Esophagus muscularis mucosa (tissue), 4 donors: ENCODE data around the gene COL12A1. TPM values are rescaled to one million over a fixed set of nuclear protein-coding genes. Genes with fewer than 3 reads are reported as not detected.

Experiments
- DNase-seq: peaks from one replicate; pipeline ENCODE4 v3.0.0-alpha.2; 2017; ENCODE audit errors: extremely low spot score
- H3K27ac ChIP-seq, 4 donors: fragments of 200-600 bp; sonication (generic); replicated peaks in 1 of 4; 1 replicate in 3 of 4; 2 replicates in 1 of 4; pipeline ENCODE4 v1.5.1; 2016 to 2019; ENCODE audit warnings: mild to moderate bottlenecking in 1 of 4
- H3K27me3 ChIP-seq, 4 donors: fragments of 200-600 bp; sonication (generic); one replicate each; pipeline versions ENCODE4 v1.5.1 to v1.6.0; 2016 to 2019
- H3K36me3 ChIP-seq, 4 donors: fragments of 200-600 bp; sonication (generic); one replicate each; pipeline ENCODE4 v1.5.1; 2016 to 2019
- H3K4me1 ChIP-seq, 4 donors: fragments of 200-600 bp; sonication (generic); one replicate each; pipeline ENCODE4 v1.5.1; 2016 to 2019
- H3K4me3 ChIP-seq, 4 donors: fragments of 200-600 bp; sonication (generic); 1 replicate in 2 of 4; 2 replicates in 2 of 4; pipeline ENCODE4 v1.5.1; 2016 to 2019; ENCODE audit warnings: mild to moderate bottlenecking in 4 of 4, moderate library complexity in 1 of 4
- H3K9me3 ChIP-seq, 4 donors: fragments of 200-600 bp; sonication (generic); 1 replicate in 3 of 4; 2 replicates in 1 of 4; pipeline ENCODE4 v1.5.1; 2016 to 2019
- CTCF ChIP-seq, 3 experiments: fragments of 200-600 bp in 2 of 3; fragments of 450-650 bp in 1 of 3; sonication (generic) in 2 of 3; IDR thresholded peaks; one replicate each; pipeline ENCODE4 v1.5.1; 2017 to 2019; ENCODE audit warnings: antibody characterized with exemption in 3 of 3, mild to moderate bottlenecking in 2 of 3, moderate library complexity in 1 of 3
- EP300 ChIP-seq: sonication (generic); formaldehyde crosslinking; IDR thresholded peaks from one replicate; pipeline ENCODE4 v1.6.1; 2017; ENCODE audit warnings: antibody characterized with exemption
- POLR2A ChIP-seq: fragments of 450-650 bp; IDR thresholded peaks from one replicate; pipeline ENCODE4 v1.6.1; 2017; ENCODE audit warnings: antibody characterized with exemption, moderate library complexity, mild to moderate bottlenecking, low read depth
- POLR2AphosphoS5 ChIP-seq, 2 donors: sonication (generic); formaldehyde crosslinking; IDR thresholded peaks; one replicate each; pipeline ENCODE4 v1.6.1; 2017; ENCODE audit warnings: antibody characterized with exemption in 2 of 2
- WGBS: methylation state at CpG from one replicate; pipeline ENCODE4 v1.1.5; 2018; 5-methylcytosine and 5-hydroxymethylcytosine counted together
- intact Hi-C: fragments of 100-400 bp; cut with DNase I; formaldehyde crosslinking; loops from one replicate; pipeline ENCODE4 v1.15.1; 2023
- total RNA-seq, 4 donors: library from RNA; depleted of rRNA; stranded (reverse); fragments of >200 nt; gene quantifications; one replicate each; pipeline versions ENCODE4 v1.1.0 to v1.2.1, GENCODE V29; 2016

Gene COL12A1
- total RNA-seq, 4 donors from 2014 or later: 309 to 477 (median 376) TPM

GRCh38 chr6:75081921-75082320 lies 123.9 kb downstream of the COL12A1 start:
- intact Hi-C loops: loop anchor here (10.0 kb wide), 1 partner anchor 667 kb away; no protein-coding TSS in a partner anchor
- peaks cover 0 to 27% (median 21%) of the 10 kb centered on the region in 4 donors for H3K4me1 ChIP-seq

GRCh38 chr6:75081047-75081446 lies 124.8 kb downstream of the COL12A1 start:
- 95% methylated on average over 2 of the region's 2 CpGs for WGBS
- no peak for DNase-seq
- no peak overlapping the region for H3K4me3 ChIP-seq
- H3K27me3 ChIP-seq: no peaks in the 10 kb centered on the region
- peaks cover 0 to 24% (median 19%) of the 10 kb centered on the region in 4 donors for H3K4me1 ChIP-seq
- H3K27ac ChIP-seq: no peak overlapping the region
- peaks cover 0 to 4% (median 0%) of the 10 kb centered on the region in 4 donors for H3K36me3 ChIP-seq
- no peaks in the 10 kb centered on the region for H3K9me3 ChIP-seq
- no peak for TF ChIP-seq POLR2AphosphoS5 (IDR thresholded peaks at IDR 0.05)
- TF ChIP-seq EP300: no peak
- no peak for TF ChIP-seq CTCF (IDR thresholded peaks at IDR 0.05)
- no peak for TF ChIP-seq POLR2A
- intact Hi-C loops: loop anchor here (10.0 kb wide), 1 partner anchor 666 kb away; no protein-coding TSS in a partner anchor

More at GRCh38 chr6:75081921-75082320, 123.9 kb downstream of the COL12A1 start:
- no peak for DNase-seq
- H3K27ac ChIP-seq: no peak overlapping the region
- no peaks in the 10 kb centered on the region for H3K9me3 ChIP-seq
- TF ChIP-seq POLR2A (no peak), EP300 (no peak), CTCF (IDR thresholded peaks at IDR 0.05) (no peak), POLR2AphosphoS5 (IDR thresholded peaks at IDR 0.05) (no peak)
- H3K4me3 ChIP-seq: no peak overlapping the region
- H3K36me3 ChIP-seq: peaks cover 0 to 7% (median under 1%) of the 10 kb centered on the region in 4 donors
- no peaks in the 10 kb centered on the region for H3K27me3 ChIP-seq

DNA sequence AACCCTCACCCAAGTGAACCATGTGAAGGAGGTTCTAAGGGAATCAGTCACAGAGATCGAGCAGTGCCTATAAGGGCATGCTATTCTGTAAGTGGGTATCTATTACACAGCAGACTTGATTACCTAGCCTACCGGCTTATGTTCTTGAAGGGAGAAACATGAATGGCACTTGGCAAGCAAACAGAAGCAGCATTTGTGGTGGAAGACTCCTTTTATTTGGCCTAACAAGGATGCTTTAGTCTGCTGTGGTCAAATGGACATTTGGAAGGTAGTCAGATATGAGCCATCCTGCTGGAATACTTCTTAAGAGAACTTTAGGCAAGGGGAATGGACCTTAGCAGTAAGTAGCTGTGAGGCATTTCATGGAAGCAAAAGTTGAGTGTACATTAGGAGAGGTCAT lies 126.3 kb downstream of the COL12A1 start:
- 92% methylated on average over 2 of the region's 2 CpGs for WGBS

DNA sequence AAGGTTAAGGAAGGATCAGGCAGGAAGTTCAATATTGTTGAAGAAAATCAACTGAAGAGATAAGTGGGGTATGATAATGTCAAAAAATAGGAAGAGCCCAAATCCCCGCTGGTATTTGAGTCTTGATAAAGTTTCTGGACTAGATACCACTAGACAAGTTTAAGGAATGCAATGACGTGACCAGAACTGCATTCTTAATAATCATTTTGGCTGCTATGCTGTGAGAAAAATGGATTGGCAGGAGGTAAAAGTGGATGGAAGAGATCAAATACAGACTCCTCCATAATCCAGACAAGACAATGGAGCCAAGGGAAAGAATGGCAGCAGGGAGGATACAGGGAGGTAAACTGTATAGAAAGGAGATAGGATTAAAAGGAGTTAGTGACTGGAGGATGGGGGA lies 128.2 kb downstream of the COL12A1 start:
- H3K4me3 ChIP-seq: no peak overlapping the region
- DNase-seq: no peak
- no peak for TF ChIP-seq EP300
- WGBS: 53% methylated on average over 2 of the region's 2 CpGs
- no peaks in the 10 kb centered on the region for H3K4me1 ChIP-seq
- intact Hi-C loops: no loop called here
- H3K9me3 ChIP-seq: no peaks in the 10 kb centered on the region
- H3K36me3 ChIP-seq: peaks cover 0 to 4% (median 0%) of the 10 kb centered on the region in 4 donors
- no peak overlapping the region for H3K27ac ChIP-seq
- no peaks in the 10 kb centered on the region for H3K27me3 ChIP-seq

More for the DNA sequence above, 126.3 kb downstream of the COL12A1 start:
- TF ChIP-seq POLR2A (no peak), CTCF (IDR thresholded peaks at IDR 0.05) (no peak), EP300 (no peak), POLR2AphosphoS5 (IDR thresholded peaks at IDR 0.05) (no peak)
- Histone ChIP-seq H3K27ac (no peak overlapping the region), H3K27me3 (no peaks in the 10 kb centered on the region), H3K4me1 (peaks cover 0 to 9% (median 5%) of the 10 kb centered on the region in 4 donors), H3K4me3 (no peak overlapping the region), H3K36me3 (peaks cover 0 to 4% (median 0%) of the 10 kb centered on the region in 4 donors), H3K9me3 (no peaks in the 10 kb centered on the region)
- DNase-seq: no peak
- intact Hi-C loops: no loop called here

GRCh38 chr6:75076009-75076408 lies 129.8 kb downstream of the COL12A1 start:
- H3K27me3 ChIP-seq: no peaks in the 10 kb centered on the region
- H3K4me3 ChIP-seq: no peak overlapping the region
- no peak for TF ChIP-seq POLR2A
- no peak for TF ChIP-seq POLR2AphosphoS5 (IDR thresholded peaks at IDR 0.05)
- TF ChIP-seq CTCF (IDR thresholded peaks at IDR 0.05): no peak
- no peak for TF ChIP-seq EP300
- no peak overlapping the region for H3K27ac ChIP-seq
- no peaks in the 10 kb centered on the region for H3K4me1 ChIP-seq
- no peak for DNase-seq
- WGBS: 78% methylated on average over 5 of the region's 5 CpGs
- no peaks in the 10 kb centered on the region for H3K9me3 ChIP-seq
- H3K36me3 ChIP-seq: no peaks in the 10 kb centered on the region
- intact Hi-C loops: no loop called here
